Smooth muscle cell (in vitro differentiated cells): ENCODE results near the gene GATC. TPM values are rescaled to one million over a fixed set of nuclear protein-coding genes. Genes with fewer than 3 reads are reported as not detected.

Experiments
- DNase-seq: peaks from one replicate; lab custom pipeline; 2025; ENCODE audit not compliant: unreplicated experiment; lab: John Stamatoyannopoulos, UW
- H2AFZ ChIP-seq: fragments of 200-600 bp; sonication (generic); 2 replicates; pipeline ENCODE4 v1.6.0; 2016; ENCODE audit warnings: antibody characterized with exemption, low read depth, mild to moderate bottlenecking
- H3F3A ChIP-seq: fragments of 200-600 bp; sonication (generic); 2 replicates; pipeline ENCODE4 v1.6.0; 2017; ENCODE audit warnings: antibody characterized with exemption, low read depth
- H3K27ac ChIP-seq: fragments of 200-600 bp; sonication (generic); 2 replicates; pipeline ENCODE4 v1.5.1; 2016; ENCODE audit warnings: low read depth, mild to moderate bottlenecking
- H3K27me3 ChIP-seq: fragments of 200-600 bp; sonication (generic); 2 replicates; pipeline ENCODE4 v1.6.1; 2016; ENCODE audit warnings: low read depth, mild to moderate bottlenecking
- H3K36me3 ChIP-seq: fragments of 200-600 bp; sonication (generic); 2 replicates; pipeline ENCODE4 v1.5.1; 2016; ENCODE audit warnings: low read depth
- H3K4me1 ChIP-seq: fragments of 200-600 bp; sonication (generic); 2 replicates; pipeline ENCODE4 v1.5.1; 2016; ENCODE audit warnings: low read depth
- H3K4me2 ChIP-seq: fragments of 200-600 bp; sonication (generic); 2 replicates; pipeline ENCODE4 v1.6.0; 2016; ENCODE audit warnings: mild to moderate bottlenecking
- H3K4me3 ChIP-seq: fragments of 200-600 bp; sonication (generic); 2 replicates; pipeline ENCODE4 v1.5.1; 2016; ENCODE audit warnings: mild to moderate bottlenecking
- H3K79me2 ChIP-seq: fragments of 200-600 bp; sonication (generic); 2 replicates; pipeline ENCODE4 v1.6.0; 2016; ENCODE audit warnings: low read depth, mild to moderate bottlenecking
- H3K9ac ChIP-seq: fragments of 200-600 bp; sonication (generic); 2 replicates; pipeline ENCODE4 v1.6.0; 2016; ENCODE audit warnings: low read depth
- H3K9me3 ChIP-seq: fragments of 200-600 bp; sonication (generic); replicated peaks from 2 replicates; pipeline ENCODE4 v1.5.1; 2016; ENCODE audit warnings: low read depth
- H4K20me1 ChIP-seq: fragments of 200-600 bp; sonication (generic); 2 replicates; pipeline ENCODE4 v1.6.0; 2016; ENCODE audit warnings: low read depth
- CTCF ChIP-seq: fragments of 200-600 bp; sonication (generic); IDR thresholded peaks from 2 replicates; pipeline ENCODE4 v1.5.1; 2017; ENCODE audit warnings: borderline replicate concordance, mild to moderate bottlenecking, antibody characterized with exemption; ENCODE audit not compliant: insufficient read depth, poor library complexity, severe bottlenecking
- WGBS: methylation state at CpG from one replicate; pipeline ENCODE4 v1.1.7; 2016; ENCODE audit warnings: low lambda C conversion rate; 5-methylcytosine and 5-hydroxymethylcytosine counted together
- polyA plus RNA-seq: library from polyadenylated mRNA; unstranded; fragments of >200 nt; fragmentation: Nextera tagmentation; extraction: Ambion mirVana; gene quantifications from 2 replicates; pipeline ENCODE4 v1.2.1, GENCODE V29; 2016
- total RNA-seq: library from RNA; depleted of rRNA; stranded (reverse); fragments of >200 nt; gene quantifications from 2 replicates; pipeline ENCODE4 v1.2.3, GENCODE V29; 2014

The GATC gene
- total and polyA plus RNA-seq, 2 experiments from 2014 or later: 10.3 to 22.2 TPM

- Histone ChIP-seq H3K27me3 (no peaks in the 10 kb centered on the region), H3K36me3 (no peaks in the 10 kb centered on the region), H3F3A (no peaks in the 10 kb centered on the region), H3K9me3 (no peaks in the 10 kb centered on the region), H3K27ac (peak overlapping the region; percentile 95), H3K4me2 (peak overlapping the region; percentile 99), H3K79me2 (peaks cover 81% of the 10 kb centered on the region), H4K20me1 (peaks cover 51% of the 10 kb centered on the region), H3K4me3 (peak overlapping the region; percentile 99), H3K9ac (peak overlapping the region; percentile 95), H3K4me1 (peaks cover 11% of the 10 kb centered on the region), H2AFZ (no peak overlapping the region)
- peak; percentile 14 for TF ChIP-seq CTCF
- WGBS: 2% methylated on average over 41 of the region's 57 CpGs
- peak; percentile 32 for DNase-seq
Measured at GRCh38 chr12:120468821-120469449, 22.7 kb downstream of the GATC start.

GRCh38 chr12:120469450-120470149, 23.4 kb downstream of the GATC start, which contains the start of gene SRSF9:
Gene SRSF9 (minus strand): TSS chr12:120469748. CDS start chr12:120469609, 139 bp downstream.
- Histone ChIP-seq H3K36me3 (no peaks in the 10 kb centered on the region), H3K9ac (peak within 1 kb of the TSS; percentile 95), H3K4me3 (peak within 1 kb of the TSS; percentile 99), H3K27me3 (no peaks in the 10 kb centered on the region), H3K27ac (peak within 1 kb of the TSS; percentile 95), H4K20me1 (peaks cover 44% of the 10 kb centered on the region), H2AFZ (peak within 1 kb of the TSS; percentile 86), H3K4me1 (peaks cover 11% of the 10 kb centered on the region), H3K79me2 (peaks cover 76% of the 10 kb centered on the region), H3F3A (no peaks in the 10 kb centered on the region), H3K4me2 (peak within 1 kb of the TSS; percentile 99), H3K9me3 (no peaks in the 10 kb centered on the region)
- WGBS: 1% methylated on average over 80 of the region's 88 CpGs
- DNase-seq: peak; percentile 89
- peak; percentile 85 for TF ChIP-seq CTCF

GRCh38 chr12:120470150-120470784, 24.0 kb downstream of the GATC start:
- Histone ChIP-seq H4K20me1 (peaks cover 38% of the 10 kb centered on the region), H3K27me3 (no peaks in the 10 kb centered on the region), H2AFZ (peak overlapping the region; percentile 86), H3K4me3 (peak overlapping the region; percentile 99), H3K79me2 (peaks cover 72% of the 10 kb centered on the region), H3K4me2 (peak overlapping the region; percentile 99), H3K36me3 (no peaks in the 10 kb centered on the region), H3K9me3 (no peaks in the 10 kb centered on the region), H3K27ac (peak overlapping the region; percentile 95), H3F3A (no peaks in the 10 kb centered on the region), H3K4me1 (peaks cover 11% of the 10 kb centered on the region), H3K9ac (peak overlapping the region; percentile 95)
- TF ChIP-seq CTCF: no peak
- WGBS: 68% methylated on average over 26 of the region's 26 CpGs
- DNase-seq: no peak
